HG03558 (cell line): ENCODE data around the gene CGB5.
"Not testable (repeated sequence)": the region's sequence is repeated elsewhere in the genome, so short reads cannot be mapped to it uniquely, and the experiment has no call there.

Experiments
- ATAC-seq: cut with Tn5 transposase; IDR thresholded peaks from one replicate; pipeline ENCODE4 v1.9.1; 2021; ENCODE audit warnings: moderate number of reproducible peaks; ENCODE audit not compliant: unreplicated experiment; ENCODE audit errors: extremely low read depth

CGB5 gene

GRCh38 chr19:49056902-49057596 lies 13.4 kb downstream of the CGB5 start:
- ATAC-seq: not testable (repeated sequence)

- ATAC-seq: no peak
Observed at GRCh38 chr19:49057636-49058234, 14.1 kb downstream of the CGB5 start, which contains the start of gene CGB7. TSS of gene CGB7 (minus strand) at chr19:49057749. CDS start at chr19:49055375, 2,374 bp downstream.

- ATAC-seq: no peak
Observed at GRCh38 chr19:49058562-49058961, 14.9 kb downstream of the CGB5 start.

GRCh38 chr19:49059053-49059452 lies 15.4 kb downstream of the CGB5 start:
- ATAC-seq: no peak

- ATAC-seq: no peak
Observed at GRCh38 chr19:49061000-49061399, 17.4 kb downstream of the CGB5 start.

GRCh38 chr19:49061445-49061844 lies 17.8 kb downstream of the CGB5 start:
- no peak for ATAC-seq

- no peak for ATAC-seq
Observed at GRCh38 chr19:49064029-49064629, 20.5 kb downstream of the CGB5 start.

- ATAC-seq: no peak
Observed at GRCh38 chr19:49064768-49065611, 21.3 kb downstream of the CGB5 start, which contains the start of gene NTF4. TSS of gene NTF4 (minus strand) at chr19:49064818. CDS start at chr19:49061997, 2,821 bp downstream.

GRCh38 chr19:49065905-49066512 lies 22.4 kb downstream of the CGB5 start:
- no peak for ATAC-seq

GRCh38 chr19:49067554-49067953 lies 23.9 kb downstream of the CGB5 start:
- ATAC-seq: no peak

GRCh38 chr19:49069026-49069425 lies 25.4 kb downstream of the CGB5 start:
- ATAC-seq: no peak

GRCh38 chr19:49070416-49070815 lies 26.8 kb downstream of the CGB5 start:
- no peak for ATAC-seq

- no peak for ATAC-seq
Observed at GRCh38 chr19:49071860-49072547, 28.4 kb downstream of the CGB5 start.

GRCh38 chr19:49073514-49074378 lies 30.1 kb downstream of the CGB5 start:
- ATAC-seq: no peak

GRCh38 chr19:49074869-49075268 lies 31.2 kb downstream of the CGB5 start:
- ATAC-seq: not testable (repeated sequence)

- no peak for ATAC-seq
Observed at GRCh38 chr19:49080392-49080791, 36.7 kb downstream of the CGB5 start.

GRCh38 chr19:49081273-49081672 lies 37.6 kb downstream of the CGB5 start:
- no peak for ATAC-seq

- ATAC-seq: no peak
Observed at GRCh38 chr19:49084206-49085019, 40.8 kb downstream of the CGB5 start.
